ENCODE measurements around the gene EML6.

Gene EML6

GRCh38 chr2:54708584-54709335, 14.7 kb upstream of the EML6 start:
- no peak for DNase-seq

GRCh38 chr2:54709336-54709809, 14.1 kb upstream of the EML6 start:
- no peak for DNase-seq

- DNase-seq = no peak
These were observed 13.2 kb upstream of the EML6 start for GRCh38 chr2:54710216-54710615.

GRCh38 chr2:54712516-54712915, 10.9 kb upstream of the EML6 start:
- DNase-seq = no peak

GRCh38 chr2:54714996-54715395, 8.5 kb upstream of the EML6 start:
- no peak for DNase-seq

- no peak for DNase-seq
These were observed 7.1 kb upstream of the EML6 start for GRCh38 chr2:54716375-54716774.

GRCh38 chr2:54720563-54720962, 2.9 kb upstream of the EML6 start:
- no peak for DNase-seq

GRCh38 chr2:54722641-54723040, 821 bp upstream of the EML6 start:
- no peak for DNase-seq

- no peak for DNase-seq
These were observed 616 bp downstream of the EML6 start for GRCh38 chr2:54723996-54724559.

- no peak for DNase-seq
These were observed 1.3 kb downstream of the EML6 start for GRCh38 chr2:54724560-54725342.

- no peak for DNase-seq
These were observed 2.1 kb downstream of the EML6 start for GRCh38 chr2:54725343-54726099.

- no peak for DNase-seq
These were observed 3.0 kb downstream of the EML6 start for GRCh38 chr2:54726431-54726830.

GRCh38 chr2:54726940-54727339, 3.5 kb downstream of the EML6 start:
- DNase-seq = no peak

- DNase-seq = no peak
These were observed 5.2 kb downstream of the EML6 start for GRCh38 chr2:54728669-54729120.

GRCh38 chr2:54735636-54736035, 12.2 kb downstream of the EML6 start:
- no peak for DNase-seq

- no peak for DNase-seq
These were observed 14.8 kb downstream of the EML6 start for GRCh38 chr2:54738281-54738680.

GRCh38 chr2:54740333-54740732, 16.9 kb downstream of the EML6 start:
- DNase-seq = no peak

- no peak for DNase-seq
These were observed 17.8 kb downstream of the EML6 start for GRCh38 chr2:54741250-54741649.

- no peak for DNase-seq
These were observed 26.6 kb downstream of the EML6 start for GRCh38 chr2:54750040-54750439.

- no peak for DNase-seq
These were observed 29.0 kb downstream of the EML6 start for GRCh38 chr2:54752439-54752838.

- DNase-seq = no peak
These were observed 32.3 kb downstream of the EML6 start for GRCh38 chr2:54755641-54756326.

GRCh38 chr2:54757500-54757899, 34.0 kb downstream of the EML6 start:
- no peak for DNase-seq
